ENCODE results near the gene CCDC141. TPM values are rescaled to one million over a fixed set of nuclear protein-coding genes. Genes with fewer than 3 reads are reported as not detected.

Gene CCDC141
- total RNA-seq, 1 experiment from 2014 or later: not detected

DNA sequence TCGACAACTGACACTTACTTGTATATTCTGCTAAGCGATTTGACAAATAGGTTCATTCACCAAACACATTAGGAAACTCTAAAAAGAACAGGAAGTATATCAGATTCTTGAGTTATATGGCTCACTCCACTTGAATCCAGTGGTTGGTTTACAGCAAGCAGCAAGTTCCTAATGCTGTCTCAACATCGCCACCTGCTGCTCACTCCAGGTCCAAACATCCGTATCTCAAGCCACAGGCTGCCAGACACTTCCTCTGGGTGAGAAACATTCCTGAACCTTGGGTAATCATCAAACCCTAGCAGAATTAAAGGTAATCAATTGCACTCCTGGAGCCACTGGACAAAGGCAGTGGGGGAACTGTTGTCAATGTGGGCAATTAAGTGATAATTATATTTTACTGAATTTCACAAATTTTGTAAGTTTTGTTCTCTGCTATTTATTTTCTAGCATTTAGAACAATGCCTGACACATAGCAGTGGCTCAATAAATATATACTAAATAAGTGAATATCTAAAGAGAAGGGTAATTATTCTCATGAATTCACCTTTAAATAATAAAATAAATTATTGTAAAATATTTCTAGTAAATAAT is 135.6 kb downstream of the CCDC141 start:
- peak; percentile 83 for DNase-seq (ENCODE audit: low read depth)

GRCh38 chr2:178913049-178913441 is 136.9 kb downstream of the CCDC141 start:
- DNase-seq (ENCODE audit: low read depth): no peak

DNA sequence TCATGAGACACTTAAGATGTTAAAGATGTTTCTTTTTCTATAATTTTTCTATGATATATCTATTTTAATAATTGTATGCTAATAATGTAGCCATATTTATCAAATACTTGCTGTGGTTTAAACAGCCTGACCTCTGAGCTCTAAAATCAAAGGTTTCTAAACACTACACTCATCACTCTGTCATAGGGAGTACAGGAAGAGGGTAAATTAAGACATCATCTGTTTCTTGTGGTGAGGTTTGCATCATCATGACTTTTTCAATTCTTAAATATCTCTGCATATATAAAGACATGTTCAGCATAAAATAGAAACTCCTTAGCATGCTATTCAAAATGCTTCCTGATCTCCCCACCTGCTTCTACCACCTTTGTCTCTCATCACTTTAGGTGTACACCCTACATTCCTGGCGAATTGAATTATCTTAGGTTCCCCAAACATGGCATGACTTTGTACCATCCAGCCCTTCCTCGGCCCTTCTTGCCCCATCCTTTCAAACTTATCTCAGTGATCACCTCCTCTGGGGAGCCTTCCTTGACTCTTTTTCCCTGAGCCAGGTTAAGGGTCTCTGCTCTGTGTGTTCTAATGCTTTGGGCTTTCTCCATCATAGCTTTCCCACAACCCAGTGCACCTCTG is 137.4 kb downstream of the CCDC141 start:
- DNase-seq (ENCODE audit: low read depth): peak; percentile 69

- DNase-seq (ENCODE audit: low read depth): no peak
Observed at GRCh38 chr2:178911039-178911438, 138.9 kb downstream of the CCDC141 start.

GRCh38 chr2:178910005-178910404 is 139.9 kb downstream of the CCDC141 start:
- no peak for DNase-seq (ENCODE audit: low read depth)

DNA sequence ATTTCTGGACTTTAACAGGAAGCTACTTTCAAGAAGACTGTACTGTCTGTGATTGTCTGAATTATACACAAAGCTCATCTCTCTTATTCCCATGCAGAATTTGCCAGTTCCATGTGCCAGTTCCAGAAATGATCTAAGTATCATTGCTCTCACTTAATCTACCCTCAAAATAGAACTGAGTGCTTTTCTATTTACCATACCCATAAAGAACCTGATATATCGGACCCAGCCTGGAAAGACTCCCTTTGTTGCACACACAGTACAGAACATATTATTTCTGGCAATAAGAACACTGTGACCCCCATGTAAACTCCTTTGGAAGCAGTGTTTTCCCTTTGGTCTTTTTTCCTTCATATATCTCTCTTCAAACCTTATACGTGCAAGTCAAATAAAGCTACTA is 140.4 kb downstream of the CCDC141 start:
- no peak for DNase-seq (ENCODE audit: low read depth)

DNA sequence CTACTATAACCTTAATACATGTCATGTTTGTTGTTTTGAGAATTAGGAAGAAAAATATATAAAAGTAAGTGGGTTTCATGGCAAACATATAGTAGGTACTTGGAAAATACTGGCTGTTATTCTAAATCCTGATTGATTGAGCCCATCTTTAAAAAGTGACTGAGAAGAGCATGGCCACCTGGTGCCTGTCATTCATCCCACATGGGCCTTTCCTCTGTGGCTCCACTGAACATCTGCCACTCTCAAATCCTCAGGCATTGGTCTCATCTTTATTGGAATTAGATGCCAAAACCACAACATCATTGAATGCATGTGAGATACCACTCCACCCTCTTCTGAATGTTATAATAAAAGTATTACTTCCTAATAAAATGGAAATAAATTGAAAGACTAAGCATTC is 141.1 kb downstream of the CCDC141 start:
- DNase-seq (ENCODE audit: low read depth): no peak

DNA sequence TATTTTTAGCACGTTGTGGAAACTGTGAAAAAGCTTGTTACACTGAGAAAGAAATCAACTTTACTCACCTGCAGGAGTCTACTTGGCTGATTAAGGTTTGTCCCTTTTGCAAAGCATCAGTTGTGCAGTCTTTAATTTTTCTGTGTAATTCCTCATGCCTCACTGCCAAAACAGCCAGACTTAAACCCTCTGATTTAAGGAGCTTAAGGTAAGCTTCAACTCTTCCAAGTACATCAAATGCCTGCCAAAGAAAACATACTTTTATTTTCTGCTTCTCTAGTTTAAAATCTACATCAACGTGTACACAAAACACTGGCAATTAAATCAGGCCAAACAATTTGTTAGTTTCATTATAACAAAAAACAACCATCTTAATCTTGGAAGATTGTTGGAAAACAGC is 144.7 kb downstream of the CCDC141 start:
- DNase-seq (ENCODE audit: low read depth): no peak

GRCh38 chr2:178899656-178900055 is 150.3 kb downstream of the CCDC141 start:
- DNase-seq (ENCODE audit: low read depth): peak; percentile 7

DNA sequence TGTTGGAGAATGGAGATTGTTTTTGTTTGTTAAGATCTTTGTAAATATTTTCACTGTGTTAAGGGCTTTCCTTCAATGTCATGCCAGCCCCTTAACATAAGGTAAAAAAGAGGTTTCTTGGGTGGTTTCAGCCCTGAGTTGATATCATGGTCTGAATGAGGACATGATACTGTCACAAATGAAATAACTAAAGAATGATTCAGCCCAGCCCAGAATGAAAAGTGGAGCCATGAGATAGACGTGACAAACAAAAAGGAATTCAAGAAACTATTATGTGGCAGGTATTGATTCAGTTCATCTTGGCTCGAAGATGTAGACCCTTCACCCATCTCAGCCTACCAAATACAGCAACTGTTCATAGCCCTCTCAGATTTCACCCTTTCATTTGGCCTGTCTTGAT is 154.1 kb downstream of the CCDC141 start:
- peak; percentile 12 for DNase-seq (ENCODE audit: low read depth)

DNA sequence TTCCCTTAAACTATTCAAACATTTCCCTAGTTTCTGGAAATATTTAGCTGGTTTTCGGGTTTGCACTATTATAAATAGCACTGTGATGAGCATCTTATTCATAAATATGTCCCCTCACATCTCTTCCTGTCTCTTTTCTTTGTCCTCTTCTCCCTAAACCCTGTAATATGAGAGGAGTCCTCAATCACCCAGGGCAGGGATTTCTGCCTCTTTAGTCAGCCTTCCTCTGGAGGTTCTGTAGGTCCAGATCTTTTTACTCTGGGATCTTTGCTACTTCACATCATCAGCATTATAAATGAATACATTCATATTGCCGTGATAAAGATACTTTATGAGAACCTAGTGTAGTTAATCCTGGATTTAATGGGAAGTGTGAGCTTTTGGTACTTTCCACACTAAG is 154.8 kb downstream of the CCDC141 start:
- no peak for DNase-seq (ENCODE audit: low read depth)

GRCh38 chr2:178892751-178893625 is 156.9 kb downstream of the CCDC141 start:
- no peak for DNase-seq (ENCODE audit: low read depth)

DNA sequence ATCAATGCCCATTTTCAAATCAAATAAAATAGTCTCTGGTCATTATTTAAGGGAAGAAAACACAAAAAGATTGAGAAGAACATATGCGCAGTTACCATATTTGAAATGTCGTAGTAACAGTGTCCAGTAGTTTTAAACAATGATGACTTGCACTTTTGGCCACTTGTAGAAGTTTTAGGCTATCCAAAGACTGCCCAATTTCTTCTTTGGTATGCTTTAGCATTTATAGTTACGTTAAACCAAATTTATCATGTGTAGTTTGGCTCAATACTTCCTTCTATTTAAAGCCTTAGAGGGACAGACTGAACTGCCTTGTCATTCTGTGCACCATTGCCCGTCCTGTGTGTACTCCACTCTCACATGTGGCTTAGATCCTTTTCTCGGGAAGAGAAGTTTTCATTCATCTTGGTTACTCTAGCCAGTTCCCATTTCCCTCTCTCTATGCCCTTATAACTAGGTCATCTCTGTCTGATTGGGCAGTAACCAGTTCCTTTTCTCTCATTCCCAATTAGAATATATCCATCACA is 157.9 kb downstream of the CCDC141 start:
- DNase-seq (ENCODE audit: low read depth): no peak

- peak; percentile 75 for DNase-seq (ENCODE audit: low read depth)
Observed at GRCh38 chr2:178891265-178891958, 158.5 kb downstream of the CCDC141 start.

DNA sequence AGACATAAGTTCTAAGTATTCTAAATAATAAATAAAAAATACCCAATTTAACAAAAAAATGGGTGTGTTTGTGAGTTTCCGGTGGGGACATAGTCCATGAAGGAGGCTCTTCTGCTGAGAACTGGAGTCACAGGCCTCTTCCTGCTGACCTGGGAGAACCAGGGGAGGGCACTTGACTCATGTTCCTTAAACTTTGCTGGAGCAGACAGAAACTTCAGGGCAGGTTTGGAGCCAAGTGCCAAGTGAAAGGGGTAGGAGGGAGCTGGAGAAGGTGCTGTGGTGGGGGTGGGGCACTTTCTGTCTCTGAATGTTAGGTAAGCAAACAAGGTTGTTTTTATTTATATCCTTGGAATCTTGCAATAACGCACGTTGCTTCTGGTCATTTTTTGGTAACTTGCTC is 163.9 kb downstream of the CCDC141 start:
- DNase-seq (ENCODE audit: low read depth): peak; percentile 11

DNA sequence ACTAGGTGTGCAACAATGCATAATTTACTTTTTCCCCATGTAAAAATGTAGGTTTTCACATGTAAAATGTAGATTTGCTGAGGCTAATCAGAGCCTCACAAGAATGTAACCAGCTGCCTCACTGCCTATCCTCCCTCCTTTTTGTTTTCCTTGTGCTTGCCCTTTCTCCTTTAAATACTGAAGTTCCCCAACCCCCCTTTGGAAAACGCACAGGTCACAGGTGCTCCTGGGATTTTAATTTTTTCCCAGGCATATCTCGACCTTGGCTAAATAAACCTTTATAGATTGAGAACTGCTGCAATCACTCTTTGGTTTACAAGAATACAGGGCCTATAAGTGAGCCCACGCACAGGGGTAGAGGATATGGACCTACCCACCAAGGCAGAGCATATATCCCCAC is 165.5 kb downstream of the CCDC141 start:
- no peak for DNase-seq (ENCODE audit: low read depth)

GRCh38 chr2:178882666-178883440 is 167.1 kb downstream of the CCDC141 start:
- peak; percentile 93 for DNase-seq (ENCODE audit: low read depth)

DNA sequence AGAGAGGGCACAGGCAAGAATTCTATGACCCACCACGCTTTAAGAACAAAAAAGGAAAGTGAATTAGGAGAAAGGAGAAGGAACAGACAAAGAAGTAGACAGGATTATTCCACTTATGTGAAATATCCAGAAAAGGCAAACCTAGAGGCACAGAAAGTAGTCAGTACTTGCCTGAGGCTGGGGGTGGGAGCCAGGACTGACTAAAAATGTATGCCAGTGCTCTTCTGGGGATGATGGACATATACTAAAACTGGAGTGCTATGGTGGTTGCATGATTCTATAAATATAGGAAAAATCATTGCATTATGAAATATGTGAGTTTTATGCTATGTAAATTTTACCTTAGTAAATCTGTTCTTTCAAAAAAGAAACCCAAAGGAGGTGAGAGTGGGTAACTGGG is 168.9 kb downstream of the CCDC141 start:
- DNase-seq (ENCODE audit: low read depth): no peak

DNA sequence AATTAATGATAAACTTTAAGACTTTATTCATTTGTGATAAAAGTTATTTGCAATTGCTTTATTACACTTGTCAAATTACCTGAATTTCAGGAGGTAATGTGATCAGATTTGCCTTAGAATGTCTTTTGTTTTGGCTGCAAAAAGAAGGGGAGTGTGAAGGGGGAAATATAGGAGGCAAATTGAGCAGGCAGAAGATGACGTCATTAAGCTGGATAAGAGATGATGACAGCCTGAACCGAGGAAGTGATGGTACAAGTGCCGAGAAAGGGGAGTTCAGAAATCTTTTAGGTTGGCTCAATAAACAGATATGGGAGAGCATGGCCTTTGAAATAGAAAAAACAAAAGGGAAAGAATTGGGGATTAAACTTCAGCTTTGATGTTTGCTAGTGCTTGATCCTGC is 169.7 kb downstream of the CCDC141 start:
- DNase-seq (ENCODE audit: low read depth): no peak

DNA sequence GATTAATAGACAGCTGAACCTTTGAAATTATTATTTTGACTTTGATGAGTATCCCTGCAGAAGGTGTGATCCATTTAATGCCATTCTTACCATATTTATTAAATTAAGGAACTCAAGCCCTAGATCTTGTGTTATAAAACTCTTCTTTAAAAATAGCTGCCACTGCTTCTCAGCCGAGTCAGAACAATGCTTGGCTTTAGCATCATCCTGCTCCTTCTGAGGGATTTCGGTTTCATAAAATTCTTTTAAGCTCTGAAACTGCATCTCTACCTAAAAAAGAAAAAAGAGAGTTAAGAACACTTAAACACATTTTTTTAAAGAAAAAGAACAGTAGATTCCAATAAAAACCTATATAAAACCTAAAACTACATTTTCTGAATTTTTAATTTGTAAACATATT is 172.1 kb downstream of the CCDC141 start:
- no peak for DNase-seq (ENCODE audit: low read depth)

Data from HT1080 (cell line).